Astrocyte (in vitro differentiated cells and primary cell): ENCODE results near the gene METRN.

ENCODE experiments used
- EZH2 ChIP-seq: IDR thresholded peaks from 2 replicates; pipeline ENCODE4 v1.6.1; 2012; ENCODE audit warnings: mild to moderate bottlenecking, low read length, inconsistent platforms; ENCODE audit not compliant: insufficient read depth
- TF ChIP-seq, protein P1 (sequence below): IDR thresholded peaks from 2 replicates; pipeline ENCODE4 v1.5.1; 2011; ENCODE audit warnings: low read depth, mild to moderate bottlenecking, inconsistent platforms, low read length, moderate library complexity; ENCODE audit not compliant: insufficient read depth

DNA sequence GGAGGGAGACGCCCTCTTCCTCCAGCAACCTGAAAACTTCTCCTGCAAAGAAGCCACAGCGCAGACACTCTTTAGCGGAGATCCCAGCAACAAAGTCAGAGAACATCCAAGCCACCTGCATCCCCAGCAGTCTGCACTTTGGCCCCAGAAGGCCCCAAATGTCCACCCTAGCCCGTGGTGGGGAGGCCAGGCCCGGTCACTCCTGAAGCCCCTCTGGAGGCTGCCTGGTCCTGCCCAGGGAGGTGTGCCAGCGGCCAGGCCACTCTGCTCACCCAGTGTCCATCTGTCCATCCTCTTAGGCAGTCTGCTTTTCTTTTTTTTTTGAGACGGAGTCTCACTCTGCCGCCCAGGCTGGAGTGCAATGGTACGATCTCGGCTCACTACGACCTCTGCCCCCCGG is 17.4 kb downstream of the METRN start:
- TF ChIP-seq, protein P1, sequence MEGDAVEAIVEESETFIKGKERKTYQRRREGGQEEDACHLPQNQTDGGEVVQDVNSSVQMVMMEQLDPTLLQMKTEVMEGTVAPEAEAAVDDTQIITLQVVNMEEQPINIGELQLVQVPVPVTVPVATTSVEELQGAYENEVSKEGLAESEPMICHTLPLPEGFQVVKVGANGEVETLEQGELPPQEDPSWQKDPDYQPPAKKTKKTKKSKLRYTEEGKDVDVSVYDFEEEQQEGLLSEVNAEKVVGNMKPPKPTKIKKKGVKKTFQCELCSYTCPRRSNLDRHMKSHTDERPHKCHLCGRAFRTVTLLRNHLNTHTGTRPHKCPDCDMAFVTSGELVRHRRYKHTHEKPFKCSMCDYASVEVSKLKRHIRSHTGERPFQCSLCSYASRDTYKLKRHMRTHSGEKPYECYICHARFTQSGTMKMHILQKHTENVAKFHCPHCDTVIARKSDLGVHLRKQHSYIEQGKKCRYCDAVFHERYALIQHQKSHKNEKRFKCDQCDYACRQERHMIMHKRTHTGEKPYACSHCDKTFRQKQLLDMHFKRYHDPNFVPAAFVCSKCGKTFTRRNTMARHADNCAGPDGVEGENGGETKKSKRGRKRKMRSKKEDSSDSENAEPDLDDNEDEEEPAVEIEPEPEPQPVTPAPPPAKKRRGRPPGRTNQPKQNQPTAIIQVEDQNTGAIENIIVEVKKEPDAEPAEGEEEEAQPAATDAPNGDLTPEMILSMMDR, result no peak
- no peak for TF ChIP-seq EZH2
